Left lung (tissue), 10 donors: ENCODE results near the gene KRTAP21-1. TPM values are rescaled to one million over a fixed set of nuclear protein-coding genes. Genes with fewer than 3 reads are reported as not detected.

Experiments used
- ATAC-seq: fragments of 200-7000 bp; cut with Tn5 transposase; one replicate; pipeline ENCODE4 v1.9.1; 2020; ENCODE audit warnings: moderate library complexity
- DNase-seq, 4 donors: peaks; one replicate each; pipeline ENCODE4 v3.0.0-alpha.2; 2013 to 2020
- H3K27ac ChIP-seq, 2 donors: fragments of 200-600 bp; sonication (generic) in 1 of 2; one replicate each; pipeline versions ENCODE4 v1.5.0 to v1.8.0; 2020 to 2021
- H3K27me3 ChIP-seq, 2 donors: fragments of 200-600 bp; sonication (generic) in 1 of 2; one replicate each; pipeline versions ENCODE4 v1.5.0 to v1.8.0; 2020 to 2021
- H3K36me3 ChIP-seq, 2 donors: fragments of 200-600 bp; sonication (generic) in 1 of 2; one replicate each; pipeline versions ENCODE4 v1.5.0 to v1.8.0; 2020 to 2021
- H3K4me1 ChIP-seq, 2 donors: fragments of 200-600 bp; one replicate each; pipeline ENCODE4 v1.8.0; 2021
- H3K4me3 ChIP-seq, 2 donors: fragments of 200-600 bp; sonication (generic) in 1 of 2; one replicate each; pipeline versions ENCODE4 v1.5.0 to v1.8.0; 2020 to 2021; ENCODE audit warnings: mild to moderate bottlenecking in 1 of 2
- H3K9me3 ChIP-seq, 2 donors: fragments of 200-600 bp; sonication (generic) in 1 of 2; one replicate each; pipeline versions ENCODE4 v1.5.0 to v1.8.0; 2020 to 2021
- CTCF ChIP-seq, 2 donors: fragments of 200-600 bp; sonication (generic) in 1 of 2; IDR thresholded peaks; one replicate each; pipeline versions ENCODE4 v1.5.0 to v1.8.0; 2021; ENCODE audit warnings: antibody characterized with exemption in 2 of 2
- intact Hi-C, 2 donors: fragments of 100-400 bp; cut with DNase I; formaldehyde crosslinking; loops; one replicate each; pipeline versions ENCODE4 v1.11.2 to v1.14.2; 2022
- polyA plus RNA-seq, 6 donors: library from polyadenylated mRNA; unstranded; fragments of 120-200 nt; gene quantifications; one replicate each; pipeline ENCODE4 v1.2.1, GENCODE V29; 2013; ENCODE audit not compliant: insufficient read length in 6 of 6
- total RNA-seq, 2 donors: library from RNA; stranded (reverse); fragmentation: NEBNext Ultra II Directional; extraction: Animal tissue kit (Norgen Biotek cat#: 25700); gene quantifications; one replicate each; pipeline ENCODE4 v1.2.1, GENCODE V29; 2021
- donor health status: DM: no; HTN: yes; CAD: no.
- donor health status: DM: no; HTN: no; CAD: no.

Gene KRTAP21-1
- total and polyA plus RNA-seq, 8 donors, result not detected

GRCh38 chr21:30760776-30761175 is 5.5 kb upstream of the KRTAP21-1 start:
- no peaks in the 10 kb centered on the region for H3K36me3 ChIP-seq
- ATAC-seq (no peak), DNase-seq (no peak)
- H3K4me3 ChIP-seq, result no peak overlapping the region
- H3K27ac ChIP-seq, result no peak overlapping the region
- H3K4me1 ChIP-seq, result no peaks in the 10 kb centered on the region
- peaks cover 0 to 3% of the 10 kb centered on the region in 2 donors for H3K9me3 ChIP-seq
- no peaks in the 10 kb centered on the region for H3K27me3 ChIP-seq
- no peak for TF ChIP-seq CTCF (IDR thresholded peaks at IDR 0.05)
- intact Hi-C loops, result no loop called here

GRCh38 chr21:30758306-30758705 is 3.1 kb upstream of the KRTAP21-1 start:
- H3K27ac ChIP-seq, result no peak overlapping the region
- intact Hi-C loops, result no loop called here
- no peak for ATAC-seq

GRCh38 chr21:30747159-30747558 is 8.1 kb downstream of the KRTAP21-1 start, which contains the start of gene KRTAP21-2:
TSS of gene KRTAP21-2 (minus strand) at chr21:30747259. CDS start at chr21:30747202, 57 bp downstream.
- Histone ChIP-seq H3K27me3 (no peaks in the 10 kb centered on the region), H3K4me1 (no peaks in the 10 kb centered on the region), H3K9me3 (peaks cover 0 to 2% of the 10 kb centered on the region in 2 donors), H3K4me3 (no peak within 1 kb of the TSS), H3K27ac (no peak within 1 kb of the TSS), H3K36me3 (no peaks in the 10 kb centered on the region)
- intact Hi-C loops, result no loop called here
- ATAC-seq (no peak), DNase-seq (no peak)
- no peak for TF ChIP-seq CTCF (IDR thresholded peaks at IDR 0.05)

More at GRCh38 chr21:30758306-30758705, 3.1 kb upstream of the KRTAP21-1 start:
- H3K4me1 ChIP-seq, result no peaks in the 10 kb centered on the region
- TF ChIP-seq CTCF (IDR thresholded peaks at IDR 0.05), result no peak
- H3K36me3 ChIP-seq, result no peaks in the 10 kb centered on the region
- no peak for DNase-seq
- H3K4me3 ChIP-seq, result no peak overlapping the region
- peaks cover 0 to 3% of the 10 kb centered on the region in 2 donors for H3K9me3 ChIP-seq
- H3K27me3 ChIP-seq, result no peaks in the 10 kb centered on the region

- intact Hi-C loops, result no loop called here
- TF ChIP-seq CTCF (IDR thresholded peaks at IDR 0.05), result no peak
- Histone ChIP-seq H3K9me3 (peaks cover 0 to 5% of the 10 kb centered on the region in 2 donors), H3K36me3 (no peaks in the 10 kb centered on the region), H3K4me1 (no peaks in the 10 kb centered on the region), H3K27me3 (no peaks in the 10 kb centered on the region), H3K4me3 (no peak overlapping the region), H3K27ac (no peak overlapping the region)
- ATAC-seq (no peak), DNase-seq (no peak)
Observed at GRCh38 chr21:30740462-30740861, 14.8 kb downstream of the KRTAP21-1 start.

- DNase-seq, result no peak
- no peak for ATAC-seq
- Histone ChIP-seq H3K4me1 (no peaks in the 10 kb centered on the region), H3K27me3 (no peaks in the 10 kb centered on the region), H3K36me3 (no peaks in the 10 kb centered on the region), H3K9me3 (no peaks in the 10 kb centered on the region), H3K4me3 (no peak overlapping the region), H3K27ac (no peak overlapping the region)
- no peak for TF ChIP-seq CTCF (IDR thresholded peaks at IDR 0.05)
- intact Hi-C loops, result no loop called here
Observed at GRCh38 chr21:30733026-30733425, 22.2 kb downstream of the KRTAP21-1 start.
